HG02840 (cell line): ENCODE data around the gene KCNIP3.

Experiments used
- ATAC-seq: cut with Tn5 transposase; IDR thresholded peaks from one replicate; pipeline ENCODE4 v1.9.1; 2021; ENCODE audit warnings: mild to moderate bottlenecking, moderate library complexity, moderate number of reproducible peaks; ENCODE audit not compliant: unreplicated experiment, low FRiP score

KCNIP3 gene

GRCh38 chr2:95274291-95275150 is 22.6 kb upstream of the KCNIP3 start, which contains the start of gene PROM2:
PROM2 (plus strand) TSS chr2:95274449; CDS start chr2:95274586, 137 bp downstream.
- ATAC-seq, result no peak

DNA sequence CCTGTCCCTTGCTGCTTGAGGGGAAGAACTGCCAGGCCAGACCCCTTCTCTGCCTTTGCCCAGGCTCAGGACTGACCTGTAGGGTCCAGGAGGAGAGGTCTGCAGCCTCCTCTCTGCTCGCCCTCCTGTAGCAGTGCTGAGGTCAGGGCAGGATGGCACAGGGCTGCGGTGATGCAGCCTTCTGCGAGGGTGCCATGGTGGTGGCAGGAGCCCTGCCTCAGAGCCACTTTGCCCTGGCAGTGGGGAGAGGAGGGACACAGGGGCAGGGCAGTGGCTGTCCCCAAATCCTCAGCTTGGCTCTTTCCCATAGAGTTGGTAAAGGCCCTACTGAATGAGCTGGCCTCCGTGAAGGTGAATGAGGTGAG is 22.0 kb upstream of the KCNIP3 start:
- ATAC-seq, result no peak

- ATAC-seq, result no peak
These were observed 21.4 kb upstream of the KCNIP3 start for GRCh38 chr2:95275601-95276243.

GRCh38 chr2:95276244-95276887 is 20.8 kb upstream of the KCNIP3 start:
- ATAC-seq, result no peak

DNA sequence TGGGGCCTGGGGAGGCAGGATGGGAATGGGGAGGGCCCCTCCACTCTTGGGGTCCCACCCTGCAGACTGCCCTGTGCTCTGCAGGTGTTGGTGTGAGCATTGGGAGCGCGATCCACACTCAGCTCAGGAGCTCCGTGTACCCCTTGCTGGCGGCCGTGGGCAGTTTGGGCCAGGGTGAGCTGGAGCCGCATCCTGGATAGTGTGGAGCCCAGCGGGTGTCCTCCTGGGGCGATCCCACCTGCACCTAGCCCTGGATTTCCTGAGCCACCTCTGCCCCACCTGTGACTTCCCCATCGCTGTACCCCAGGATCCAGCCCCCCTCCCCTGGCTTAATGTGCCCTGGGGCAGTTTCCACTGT is 20.3 kb upstream of the KCNIP3 start:
- ATAC-seq, result no peak

- no peak for ATAC-seq
These were observed 19.8 kb upstream of the KCNIP3 start for GRCh38 chr2:95277246-95277906.

DNA sequence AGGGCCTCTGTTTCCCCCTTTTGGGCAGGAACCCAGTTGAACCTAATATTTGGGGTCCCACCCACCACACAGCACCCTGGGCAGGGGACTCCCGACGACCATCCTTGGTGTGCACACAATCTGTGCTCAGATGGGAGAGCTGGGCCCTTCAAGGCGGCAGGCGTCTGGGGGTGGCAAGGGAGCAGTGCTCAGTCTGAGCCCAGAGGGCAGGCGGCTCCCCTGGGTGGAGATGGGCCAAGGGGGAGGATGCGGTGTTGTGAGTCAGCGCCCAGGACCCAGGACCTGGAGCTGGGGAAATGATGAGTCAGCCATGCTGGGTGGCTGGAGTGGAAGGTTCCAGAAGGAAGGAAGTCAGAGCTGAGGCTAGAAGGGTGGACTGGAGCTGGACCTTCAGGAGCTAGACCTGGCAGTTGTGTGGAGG is 19.1 kb upstream of the KCNIP3 start:
- ATAC-seq, result no peak

- no peak for ATAC-seq
These were observed 18.4 kb upstream of the KCNIP3 start for GRCh38 chr2:95278637-95279225.

- ATAC-seq, result no peak
These were observed 17.6 kb upstream of the KCNIP3 start for GRCh38 chr2:95279435-95280035.

- ATAC-seq, result no peak
These were observed 16.1 kb upstream of the KCNIP3 start for GRCh38 chr2:95281071-95281470.

GRCh38 chr2:95281786-95282185 is 15.4 kb upstream of the KCNIP3 start:
- ATAC-seq, result no peak

DNA sequence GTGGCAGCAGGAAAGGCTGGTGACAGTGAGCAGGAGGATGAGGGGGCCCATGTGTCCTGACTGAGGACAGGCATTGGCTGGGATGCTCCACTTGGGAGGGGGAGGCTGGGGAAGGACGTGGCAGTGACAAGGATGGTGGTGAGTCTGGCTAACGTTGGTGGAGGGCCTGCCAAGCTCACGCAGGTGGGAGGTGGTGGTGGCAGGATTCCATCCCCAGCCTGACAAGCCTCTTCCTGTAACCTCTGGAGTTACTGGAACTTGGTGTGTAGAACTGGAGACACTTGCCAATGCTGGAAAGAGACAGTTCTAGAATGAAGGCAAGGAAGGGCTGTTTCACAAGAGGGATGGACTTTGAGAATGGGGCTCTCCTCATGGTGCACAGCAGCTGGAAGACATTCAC is 14.7 kb upstream of the KCNIP3 start:
- ATAC-seq, result no peak

DNA sequence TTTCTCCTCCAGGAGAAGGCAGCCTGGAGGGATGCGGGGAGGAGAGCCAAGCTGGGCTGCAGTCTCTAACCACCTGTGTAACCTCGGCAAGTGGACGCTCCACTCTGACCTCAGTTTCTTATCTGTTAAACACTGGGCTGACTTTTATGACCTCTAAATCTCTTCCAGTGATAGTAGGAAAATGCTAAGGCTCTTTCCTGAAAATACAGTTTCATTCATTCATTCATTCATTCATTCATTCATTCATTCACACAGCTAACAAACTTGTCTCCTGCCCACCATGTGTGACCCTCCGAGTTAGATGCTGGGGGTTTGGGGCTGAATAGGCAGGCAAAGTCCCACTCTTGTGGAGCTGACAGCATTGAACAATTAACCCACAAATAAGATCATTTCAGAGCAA is 13.6 kb upstream of the KCNIP3 start:
- ATAC-seq, result no peak

DNA sequence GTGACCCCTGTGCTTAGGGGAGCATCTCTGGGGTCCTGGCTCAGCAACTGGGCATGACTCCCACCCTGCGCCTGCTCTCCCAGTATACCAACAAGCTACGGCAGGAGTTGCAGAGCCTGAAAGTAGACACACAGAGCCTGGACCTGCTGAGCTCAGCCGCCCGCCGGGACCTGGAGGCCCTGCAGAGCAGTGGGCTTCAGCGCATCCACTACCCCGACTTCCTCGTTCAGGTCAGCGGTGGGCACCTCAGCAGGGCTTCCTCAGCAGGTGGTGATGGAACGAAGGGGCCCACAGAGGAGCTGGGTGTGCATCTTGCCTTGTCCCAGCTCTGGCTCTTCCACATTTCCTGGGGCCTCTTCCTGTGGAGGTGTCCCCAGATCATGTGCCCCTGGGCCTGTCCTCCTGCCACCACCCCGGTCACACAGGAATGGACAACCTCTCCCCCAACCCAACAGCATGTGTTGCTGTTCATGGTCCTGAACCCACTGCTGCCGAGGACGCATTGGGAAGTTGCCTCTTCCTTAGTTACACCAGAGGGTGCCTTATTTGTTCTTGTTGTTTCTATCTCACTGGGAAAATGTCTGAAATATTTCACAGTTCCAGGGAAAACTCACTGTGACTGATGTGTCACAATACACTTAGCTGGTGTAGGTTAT is 12.1 kb upstream of the KCNIP3 start:
- no peak for ATAC-seq

GRCh38 chr2:95285542-95285932 is 11.6 kb upstream of the KCNIP3 start:
- no peak for ATAC-seq

DNA sequence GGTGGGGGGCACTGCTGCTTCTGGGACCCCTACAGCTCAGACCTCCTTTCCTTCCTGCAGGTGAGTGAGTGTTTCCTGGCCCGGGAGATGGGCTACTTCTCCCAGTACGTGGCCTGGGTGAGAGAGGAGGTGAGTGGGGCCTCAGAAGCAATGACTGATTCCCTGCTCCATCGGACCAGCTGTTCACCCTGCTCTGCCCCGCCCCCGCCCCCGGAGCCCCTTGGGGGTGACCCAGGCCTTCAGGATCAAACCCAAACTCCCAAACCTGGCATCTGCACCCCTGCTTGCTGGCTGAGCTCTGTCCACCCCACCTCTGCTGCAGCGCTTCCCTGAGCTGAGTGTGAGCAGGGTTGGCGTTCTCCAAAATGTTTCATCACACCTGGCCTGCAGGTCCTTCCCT is 9.8 kb upstream of the KCNIP3 start:
- ATAC-seq, result no peak

DNA sequence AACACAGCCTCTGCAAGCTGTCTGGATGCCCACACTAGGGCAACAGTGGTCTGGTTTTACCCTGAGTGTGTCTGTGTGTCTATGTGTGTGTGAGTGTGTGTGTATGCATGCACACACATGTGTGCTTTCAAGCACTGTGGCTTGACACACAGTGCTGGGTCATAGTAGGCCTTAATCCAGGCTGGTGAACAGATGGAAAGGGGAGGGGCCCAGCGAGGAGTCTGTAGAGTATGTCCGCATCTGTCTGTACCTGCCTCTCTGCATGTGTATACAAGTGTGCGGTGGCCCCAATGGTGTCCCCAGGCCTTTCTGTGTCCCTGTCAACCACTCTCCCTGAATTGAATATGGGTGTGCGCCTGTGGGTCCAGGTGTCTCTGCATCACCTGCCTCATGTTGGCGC is 9.3 kb upstream of the KCNIP3 start:
- ATAC-seq, result no peak

- ATAC-seq, result no peak
These were observed 7.9 kb upstream of the KCNIP3 start for GRCh38 chr2:95289253-95289652.

DNA sequence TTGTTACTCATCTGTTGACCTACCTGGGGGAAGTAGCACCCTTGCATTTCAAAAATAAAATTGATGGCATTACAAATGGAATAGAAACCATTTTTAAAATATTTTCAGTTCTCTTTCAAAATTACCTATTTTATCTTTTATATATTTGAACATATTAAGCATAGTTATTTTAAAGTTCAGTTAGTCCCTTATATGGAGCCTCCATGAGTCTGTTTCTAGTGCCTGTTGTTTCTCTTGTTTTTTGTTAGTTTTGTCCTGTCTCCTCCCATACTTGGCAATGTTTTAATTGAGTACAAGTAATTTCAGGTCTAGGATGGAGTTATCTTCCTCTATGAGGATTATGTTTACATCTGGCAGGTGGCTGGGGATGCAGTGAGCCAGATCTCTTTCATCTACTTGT is 5.9 kb upstream of the KCNIP3 start:
- no peak for ATAC-seq
